ENCODE measurements around the gene ZBTB49.

The ZBTB49 gene

GRCh38 chr4:4281787-4282186, 8.3 kb upstream of the ZBTB49 start:
- in situ Hi-C loops (cut with HindIII; ENCODE audit: low sequenced_read_pairs), result loop anchor here (5.0 to 25.0 kb wide), 2 partner anchors 86 to 256 kb away; partner anchors contain the start of gene STX18

- in situ Hi-C loops (cut with HindIII; ENCODE audit: low sequenced_read_pairs), result loop anchor here (5.0 to 25.0 kb wide), 2 partner anchors 82 to 252 kb away; partner anchors contain the start of gene STX18
Measured at GRCh38 chr4:4284827-4285618, 5.0 kb upstream of the ZBTB49 start.

GRCh38 chr4:4288098-4288497, 2.0 kb upstream of the ZBTB49 start:
- in situ Hi-C loops (cut with HindIII; ENCODE audit: low sequenced_read_pairs), result loop anchor here (25.0 kb wide), 1 partner anchor 249 kb away; the partner anchor contains the start of gene STX18

- in situ Hi-C loops (cut with HindIII; ENCODE audit: low sequenced_read_pairs), result loop anchor here (25.0 kb wide), 1 partner anchor 248 kb away; the partner anchor contains the start of gene STX18
Measured at GRCh38 chr4:4289055-4289454, 996 bp upstream of the ZBTB49 start.

- in situ Hi-C loops (cut with HindIII; ENCODE audit: low sequenced_read_pairs), result loop anchor here (25.0 kb wide), 1 partner anchor 248 kb away; the partner anchor contains the start of gene STX18
Measured at GRCh38 chr4:4289597-4289940, 482 bp upstream of the ZBTB49 start.

- in situ Hi-C loops (cut with HindIII; ENCODE audit: low sequenced_read_pairs), result loop anchor here (25.0 kb wide), 1 partner anchor 244 kb away; the partner anchor contains the start of gene STX18
Measured at GRCh38 chr4:4293279-4293678, 3.2 kb downstream of the ZBTB49 start.

GRCh38 chr4:4296283-4296846, 6.3 kb downstream of the ZBTB49 start:
- in situ Hi-C loops (cut with HindIII; ENCODE audit: low sequenced_read_pairs), result loop anchor here (25.0 kb wide), 1 partner anchor 241 kb away; the partner anchor contains the start of gene STX18

GRCh38 chr4:4299006-4299405, 9.0 kb downstream of the ZBTB49 start:
- in situ Hi-C loops (cut with HindIII; ENCODE audit: low sequenced_read_pairs), result loop anchor here (25.0 kb wide), 1 partner anchor 238 kb away; the partner anchor contains the start of gene STX18

- in situ Hi-C loops (cut with HindIII; ENCODE audit: low sequenced_read_pairs), result no loop called here
Measured at GRCh38 chr4:4302001-4302400, 11.9 kb downstream of the ZBTB49 start.

GRCh38 chr4:4302416-4302815, 12.4 kb downstream of the ZBTB49 start:
- in situ Hi-C loops (cut with HindIII; ENCODE audit: low sequenced_read_pairs), result no loop called here

- in situ Hi-C loops (cut with HindIII; ENCODE audit: low sequenced_read_pairs), result no loop called here
Measured at GRCh38 chr4:4306920-4307319, 16.9 kb downstream of the ZBTB49 start.

GRCh38 chr4:4308800-4309441, 18.9 kb downstream of the ZBTB49 start:
- in situ Hi-C loops (cut with HindIII; ENCODE audit: low sequenced_read_pairs), result no loop called here

GRCh38 chr4:4311193-4311592, 21.1 kb downstream of the ZBTB49 start:
- in situ Hi-C loops (cut with HindIII; ENCODE audit: low sequenced_read_pairs), result no loop called here

GRCh38 chr4:4315461-4316149, 25.6 kb downstream of the ZBTB49 start:
- in situ Hi-C loops (cut with HindIII; ENCODE audit: low sequenced_read_pairs), result no loop called here

GRCh38 chr4:4316150-4316495, 26.1 kb downstream of the ZBTB49 start:
- in situ Hi-C loops (cut with HindIII; ENCODE audit: low sequenced_read_pairs), result no loop called here

GRCh38 chr4:4317496-4318232, 27.6 kb downstream of the ZBTB49 start:
- in situ Hi-C loops (cut with HindIII; ENCODE audit: low sequenced_read_pairs), result no loop called here

- in situ Hi-C loops (cut with HindIII; ENCODE audit: low sequenced_read_pairs), result no loop called here
Measured at GRCh38 chr4:4320528-4320927, 30.5 kb downstream of the ZBTB49 start.

GRCh38 chr4:4320951-4321714, 31.1 kb downstream of the ZBTB49 start:
- in situ Hi-C loops (cut with HindIII; ENCODE audit: low sequenced_read_pairs), result no loop called here

- in situ Hi-C loops (cut with HindIII; ENCODE audit: low sequenced_read_pairs), result no loop called here
Measured at GRCh38 chr4:4321951-4322688, 32.1 kb downstream of the ZBTB49 start.

Data from DLD1 (cell line).